ENCODE data around the gene HADHB.
"Not testable (repeated sequence)": the region's sequence is repeated elsewhere in the genome, so short reads cannot be mapped to it uniquely, and the experiment has no call there.

Gene HADHB

DNA sequence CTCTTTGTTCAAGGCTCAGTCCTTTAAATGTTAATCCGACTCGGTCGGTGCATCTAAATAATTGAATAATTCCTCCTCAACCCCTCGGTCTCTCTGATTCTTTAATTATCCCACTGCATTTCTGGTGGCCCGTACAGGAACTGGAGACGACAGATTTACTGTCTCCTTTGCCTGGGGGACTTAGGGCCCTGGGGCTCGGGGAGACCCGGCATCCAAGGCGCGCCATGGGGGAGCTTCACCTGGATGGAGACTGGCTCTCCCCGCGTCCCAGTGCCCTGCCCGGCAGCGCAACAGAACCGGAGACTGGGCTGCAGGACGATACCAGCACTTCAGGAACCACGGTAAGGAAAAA is 53.5 kb downstream of the HADHB start:
- no peak for DNase-seq (ENCODE audit: low spot score)
- TF ChIP-seq, protein P1, sequence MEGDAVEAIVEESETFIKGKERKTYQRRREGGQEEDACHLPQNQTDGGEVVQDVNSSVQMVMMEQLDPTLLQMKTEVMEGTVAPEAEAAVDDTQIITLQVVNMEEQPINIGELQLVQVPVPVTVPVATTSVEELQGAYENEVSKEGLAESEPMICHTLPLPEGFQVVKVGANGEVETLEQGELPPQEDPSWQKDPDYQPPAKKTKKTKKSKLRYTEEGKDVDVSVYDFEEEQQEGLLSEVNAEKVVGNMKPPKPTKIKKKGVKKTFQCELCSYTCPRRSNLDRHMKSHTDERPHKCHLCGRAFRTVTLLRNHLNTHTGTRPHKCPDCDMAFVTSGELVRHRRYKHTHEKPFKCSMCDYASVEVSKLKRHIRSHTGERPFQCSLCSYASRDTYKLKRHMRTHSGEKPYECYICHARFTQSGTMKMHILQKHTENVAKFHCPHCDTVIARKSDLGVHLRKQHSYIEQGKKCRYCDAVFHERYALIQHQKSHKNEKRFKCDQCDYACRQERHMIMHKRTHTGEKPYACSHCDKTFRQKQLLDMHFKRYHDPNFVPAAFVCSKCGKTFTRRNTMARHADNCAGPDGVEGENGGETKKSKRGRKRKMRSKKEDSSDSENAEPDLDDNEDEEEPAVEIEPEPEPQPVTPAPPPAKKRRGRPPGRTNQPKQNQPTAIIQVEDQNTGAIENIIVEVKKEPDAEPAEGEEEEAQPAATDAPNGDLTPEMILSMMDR (IDR thresholded peaks at IDR 0.05; ENCODE audit: extremely low read depth, missing control alignments): no peak

GRCh38 chr2:26298638-26299393 is 54.1 kb downstream of the HADHB start:
- TF ChIP-seq, protein P1 (IDR thresholded peaks at IDR 0.05; ENCODE audit: extremely low read depth, missing control alignments): no peak
- DNase-seq (ENCODE audit: low spot score): peak; percentile 32

- DNase-seq (ENCODE audit: low spot score): peak; percentile 27
- TF ChIP-seq, protein P1 (IDR thresholded peaks at IDR 0.05; ENCODE audit: extremely low read depth, missing control alignments): no peak
Measured at GRCh38 chr2:26299471-26300101, 54.8 kb downstream of the HADHB start.

DNA sequence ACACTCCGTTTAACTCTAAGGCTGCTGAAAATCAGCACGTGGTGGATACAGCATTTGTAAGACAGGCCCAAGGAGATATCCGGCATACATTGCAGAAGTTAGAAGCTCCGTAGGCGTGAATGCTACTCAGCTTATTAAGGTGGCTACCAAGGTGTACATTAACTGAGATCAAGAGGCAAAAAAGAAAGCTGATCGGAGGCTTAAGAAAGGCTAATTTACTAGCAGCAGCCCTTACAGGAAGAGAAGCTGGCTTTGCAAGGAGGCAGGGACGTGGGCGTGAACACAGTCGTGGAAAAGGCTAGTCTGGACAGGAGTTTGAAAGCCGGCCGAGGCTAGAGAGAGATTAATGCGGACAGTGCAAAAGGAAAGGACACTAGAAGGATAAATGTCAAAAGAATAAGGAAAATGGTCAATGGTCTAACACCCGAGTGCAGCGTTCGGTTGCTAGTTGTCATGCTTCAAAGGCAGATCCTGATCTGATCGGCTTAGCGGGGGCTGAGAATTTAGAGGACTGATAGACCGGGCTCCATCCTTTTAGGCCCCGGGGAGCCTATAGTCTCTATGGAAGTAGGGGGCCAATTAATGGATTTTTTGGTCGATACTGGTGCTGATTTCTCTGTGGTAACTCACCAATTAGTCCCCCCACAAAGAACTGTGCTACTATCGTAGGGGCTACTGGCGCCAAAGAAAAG is 55.6 kb downstream of the HADHB start:
- DNase-seq (ENCODE audit: low spot score): no peak
- TF ChIP-seq, protein P1 (IDR thresholded peaks at IDR 0.05; ENCODE audit: extremely low read depth, missing control alignments): no peak

DNA sequence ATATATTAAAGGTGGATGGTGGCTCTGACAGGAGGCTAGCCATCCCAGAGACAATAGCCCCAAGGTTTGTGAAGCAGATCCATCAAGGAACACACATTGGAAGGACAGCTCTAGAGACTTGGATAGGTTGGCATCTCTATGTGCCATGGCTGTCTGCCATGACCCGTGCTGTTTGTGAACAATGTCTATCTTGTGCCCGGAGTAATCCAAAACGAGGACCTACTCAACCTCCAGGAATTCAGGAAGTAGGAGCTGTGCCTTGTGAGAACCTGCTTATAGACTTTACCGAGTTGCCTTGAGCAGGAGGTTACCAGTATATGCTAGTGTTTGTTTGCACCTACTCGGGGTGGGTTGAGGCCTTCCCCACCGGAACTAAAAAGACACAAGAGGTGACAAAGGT is 58.1 kb downstream of the HADHB start:
- no peak for DNase-seq (ENCODE audit: low spot score)
- TF ChIP-seq, protein P1 (IDR thresholded peaks at IDR 0.05; ENCODE audit: extremely low read depth, missing control alignments): no peak

- DNase-seq (ENCODE audit: low spot score): not testable (repeated sequence)
Measured at GRCh38 chr2:26305094-26305493, 60.4 kb downstream of the HADHB start.

- no peak for DNase-seq (ENCODE audit: low spot score)
- TF ChIP-seq, protein P1 (IDR thresholded peaks at IDR 0.05; ENCODE audit: extremely low read depth, missing control alignments): no peak
Measured at GRCh38 chr2:26305540-26305939, 60.8 kb downstream of the HADHB start.

Measured in GM20000 (cell line).